ENCODE measurements around the gene LEO1. TPM values are rescaled to one million over a fixed set of nuclear protein-coding genes. Genes with fewer than 3 reads are reported as not detected.

Gene LEO1
- 30.1 TPM for total RNA-seq (2021; ENCODE audit: unreplicated experiment)
- polyA plus RNA-seq (2012; ENCODE audit: insufficient read length): 21.1 TPM
- percentile 80 among the genes with signal in this experiment for Bru-seq, nascent RNA
- percentile 80 among the genes with signal in this experiment for BruChase-seq, experiment 1, labeled RNA remaining after a 2-hour chase
- BruChase-seq, experiment 2, labeled RNA remaining after a 6-hour chase: percentile 76 among the genes with signal in this experiment
- long read RNA-seq, transcript LEO1-201 (12 exons, 2,193 nt): major isoform, 102 of 142 reads
- long read RNA-seq, partial matches to known transcripts: 23 of 142 reads
- long read RNA-seq, other reads (novel, unspliced or antisense): 16 of 142 reads

GRCh38 chr15:51971375-51972133 lies at the start of gene LEO1:
Gene LEO1 (minus strand): TSS chr15:51971778. CDS start chr15:51971745, 33 bp downstream.
- Histone ChIP-seq H3K9me3 (ENCODE audit: control insufficient read depth, insufficient read depth, low read depth, low read length) (no peaks in the 10 kb centered on the region), H3K27ac (ENCODE audit: low read length) (peak within 1 kb of the TSS; percentile 84), H3K36me3 (ENCODE audit: control insufficient read depth, insufficient read depth, low read length) (no peaks in the 10 kb centered on the region; the same call in 1 of the 2 replicates), H3K4me1 (ENCODE audit: control insufficient read depth, insufficient read depth, low read length) (peaks cover 11% of the 10 kb centered on the region), H3K4me3 (ENCODE audit: low read depth in 2 of 2, low read length in 2 of 2) (peak within 1 kb of the TSS; percentile 82 to 95), H3K27me3 (ENCODE audit: control insufficient read depth, insufficient read depth, low read length) (no peaks in the 10 kb centered on the region)
- BruUV-seq (replicated peaks): TSS peak; percentile 96
- ChIA-PET POLR2A (interaction anchor here (0.6 to 1.0 kb wide), 4 partner anchors 48 to 207 kb away, joined by 3 to 14 read pairs (median 4); no protein-coding TSS in a partner anchor), CTCF (no interaction called here)
- DNase-seq (ENCODE audit: low read depth, low spot score) (peak; percentile 86), ATAC-seq (peak; percentile 92)
- in situ Hi-C loops (cut with HindIII; ENCODE audit: low pct_unique_long_range_greater_than_20kb, low sequenced_read_pairs) (no loop called here), intact Hi-C loops (cut with micrococcal nuclease; ENCODE audit: unreplicated experiment) (no loop called here)
- TF ChIP-seq SIN3A (IDR thresholded peaks at IDR 0.05; ENCODE audit: borderline replicate concordance, insufficient read depth, low read depth, low read length): peak; percentile 45; the same call in 1 of the 2 replicates
- 0 out of 4 replicates have a peak, but pooled peaks of 1 of the 2 experiments have one; percentile 45 for TF ChIP-seq REST (IDR thresholded peaks at IDR 0.05; ENCODE audit: insufficient read depth in 1 of 2, low read depth in 2 of 2, low read length in 1 of 2)
- TF ChIP-seq CTCF (IDR thresholded peaks at IDR 0.05): no peak
- TF ChIP-seq TCF7L2 (IDR thresholded peaks at IDR 0.05; ENCODE audit: low read depth, low read length): 0 out of 2 replicates have a peak, but pooled peaks have one; percentile 29
- TF ChIP-seq POLR2AphosphoS5 (IDR thresholded peaks at IDR 0.05; ENCODE audit: low read depth, low read length): peak; percentile 92

- Histone ChIP-seq H3K4me3 (ENCODE audit: low read depth in 2 of 2, low read length in 2 of 2) (peak overlapping the region; percentile 77 to 95), H3K27me3 (ENCODE audit: control insufficient read depth, insufficient read depth, low read length) (no peaks in the 10 kb centered on the region), H3K36me3 (ENCODE audit: control insufficient read depth, insufficient read depth, low read length) (no peaks in the 10 kb centered on the region; the same call in 1 of the 2 replicates), H3K27ac (ENCODE audit: low read length) (peak overlapping the region; percentile 94), H3K9me3 (ENCODE audit: control insufficient read depth, insufficient read depth, low read depth, low read length) (no peaks in the 10 kb centered on the region), H3K4me1 (ENCODE audit: control insufficient read depth, insufficient read depth, low read length) (peaks cover 10% of the 10 kb centered on the region; the same call in 1 of the 2 replicates)
- intact Hi-C loops (cut with micrococcal nuclease; ENCODE audit: unreplicated experiment): no loop called here
- POLR2A ChIA-PET: interaction anchor here (0.7 kb wide), 1 partner anchor 38 kb away, joined by 6 read pairs; no protein-coding TSS in a partner anchor
- no peak for ATAC-seq
- TF ChIP-seq REST (IDR thresholded peaks at IDR 0.05; ENCODE audit: insufficient read depth in 1 of 2, low read depth in 2 of 2, low read length in 1 of 2) (no peak), POLR2AphosphoS5 (IDR thresholded peaks at IDR 0.05; ENCODE audit: low read depth, low read length) (no peak), TCF7L2 (IDR thresholded peaks at IDR 0.05; ENCODE audit: low read depth, low read length) (no peak), SIN3A (IDR thresholded peaks at IDR 0.05; ENCODE audit: borderline replicate concordance, insufficient read depth, low read depth, low read length) (no peak)
- CTCF ChIA-PET: interaction anchor here (0.6 kb wide), 1 partner anchor 83 kb away, joined by 3 read pairs; no protein-coding TSS in a partner anchor
- in situ Hi-C loops (cut with HindIII; ENCODE audit: low pct_unique_long_range_greater_than_20kb, low sequenced_read_pairs): no loop called here
- peak; percentile 63 for DNase-seq (ENCODE audit: low read depth, low spot score)
- TSS peak; percentile 89 for BruUV-seq (replicated peaks)
Measured at GRCh38 chr15:52021128-52021671, 49.6 kb upstream of the LEO1 start.
